ENCODE data around the gene HAGH.
"Not testable (repeated sequence)": the region's sequence is repeated elsewhere in the genome, so short reads cannot be mapped to it uniquely, and the experiment has no call there.

GRCh38 chr16:1876066-1876465, 49.4 kb upstream of the HAGH start:
- TF ChIP-seq CTCF, EZH2phosphoT487 (IDR thresholded peaks at IDR 0.05): not testable (repeated sequence)
